ENCODE data around the gene MYO10. TPM values are rescaled to one million over a fixed set of nuclear protein-coding genes. Genes with fewer than 3 reads are reported as not detected.
A peak's percentile ranks its signal among the peaks of the same experiment; 100 is the strongest.

Gene MYO10
- total RNA-seq, 1 donor from 2014 or later = 80.2 TPM

DNA sequence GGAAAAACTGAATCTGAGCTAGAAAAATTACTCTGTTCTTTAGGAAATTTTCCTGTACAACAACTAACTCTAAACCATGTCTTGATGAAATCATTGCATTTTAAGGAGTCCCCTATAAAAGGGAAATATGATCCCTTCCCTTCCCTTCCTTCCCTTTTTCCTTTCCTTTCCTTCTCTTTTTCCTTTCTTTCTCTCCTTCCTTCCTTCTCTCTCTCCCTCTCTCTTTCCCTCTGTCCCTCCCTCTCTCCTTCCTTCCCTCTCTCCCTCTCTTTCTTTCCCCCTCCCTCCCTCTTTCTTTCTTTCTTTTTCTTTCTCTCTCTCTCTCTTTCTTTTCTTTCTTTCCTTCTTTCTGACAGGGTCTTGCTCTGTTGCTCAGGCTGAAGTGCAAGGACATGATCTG lies 42.2 kb upstream of the MYO10 start:
- no peak overlapping the region for H2AFZ ChIP-seq (ENCODE audit: low read depth, low read length)
- H3K27me3 ChIP-seq (ENCODE audit: insufficient read depth, low read length) = no peaks in the 10 kb centered on the region
- TF ChIP-seq, protein P1, sequence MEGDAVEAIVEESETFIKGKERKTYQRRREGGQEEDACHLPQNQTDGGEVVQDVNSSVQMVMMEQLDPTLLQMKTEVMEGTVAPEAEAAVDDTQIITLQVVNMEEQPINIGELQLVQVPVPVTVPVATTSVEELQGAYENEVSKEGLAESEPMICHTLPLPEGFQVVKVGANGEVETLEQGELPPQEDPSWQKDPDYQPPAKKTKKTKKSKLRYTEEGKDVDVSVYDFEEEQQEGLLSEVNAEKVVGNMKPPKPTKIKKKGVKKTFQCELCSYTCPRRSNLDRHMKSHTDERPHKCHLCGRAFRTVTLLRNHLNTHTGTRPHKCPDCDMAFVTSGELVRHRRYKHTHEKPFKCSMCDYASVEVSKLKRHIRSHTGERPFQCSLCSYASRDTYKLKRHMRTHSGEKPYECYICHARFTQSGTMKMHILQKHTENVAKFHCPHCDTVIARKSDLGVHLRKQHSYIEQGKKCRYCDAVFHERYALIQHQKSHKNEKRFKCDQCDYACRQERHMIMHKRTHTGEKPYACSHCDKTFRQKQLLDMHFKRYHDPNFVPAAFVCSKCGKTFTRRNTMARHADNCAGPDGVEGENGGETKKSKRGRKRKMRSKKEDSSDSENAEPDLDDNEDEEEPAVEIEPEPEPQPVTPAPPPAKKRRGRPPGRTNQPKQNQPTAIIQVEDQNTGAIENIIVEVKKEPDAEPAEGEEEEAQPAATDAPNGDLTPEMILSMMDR (IDR thresholded peaks at IDR 0.05; ENCODE audit: insufficient read depth, low read depth, low read length) = no peak
- no peak for TF ChIP-seq EZH2 (IDR thresholded peaks at IDR 0.05; ENCODE audit: insufficient read depth, low read length)
- H3K36me3 ChIP-seq (ENCODE audit: insufficient read depth, low read length) = no peaks in the 10 kb centered on the region
- Mint-ChIP-seq H3K27me3 (ENCODE audit: low read depth, unreplicated experiment) (peaks cover 8% of the 10 kb centered on the region), H3K4me3 (ENCODE audit: unreplicated experiment) (no peak overlapping the region), H3K9me3 (ENCODE audit: unreplicated experiment) (no peaks in the 10 kb centered on the region), H3K36me3 (ENCODE audit: low read depth, unreplicated experiment) (no peaks in the 10 kb centered on the region), H3K4me1 (ENCODE audit: low read depth, unreplicated experiment) (peaks cover 9% of the 10 kb centered on the region), H3K27ac (ENCODE audit: unreplicated experiment) (no peak overlapping the region)
- H3K9me3 ChIP-seq (ENCODE audit: insufficient read depth, low read depth, low read length) = no peaks in the 10 kb centered on the region
- peaks cover 4% of the 10 kb centered on the region for H3K4me1 ChIP-seq (ENCODE audit: insufficient read depth, low read length)
- no peak for FAIRE-seq
- H3K4me3 ChIP-seq (ENCODE audit: insufficient read depth, low read depth, low read length) = no peak overlapping the region
- no peaks in the 10 kb centered on the region for H3K79me2 ChIP-seq (ENCODE audit: insufficient read depth, low read length)
- no peak overlapping the region for H3K4me2 ChIP-seq (ENCODE audit: low read length)
- no peaks in the 10 kb centered on the region for H4K20me1 ChIP-seq (ENCODE audit: insufficient read depth, low read length)
- H3K9ac ChIP-seq (ENCODE audit: low read length) = no peak overlapping the region
- DNase-seq (ENCODE audit: low read depth) = no peak
- H3K27ac ChIP-seq (ENCODE audit: low read depth, low read length) = no peak overlapping the region

DNA sequence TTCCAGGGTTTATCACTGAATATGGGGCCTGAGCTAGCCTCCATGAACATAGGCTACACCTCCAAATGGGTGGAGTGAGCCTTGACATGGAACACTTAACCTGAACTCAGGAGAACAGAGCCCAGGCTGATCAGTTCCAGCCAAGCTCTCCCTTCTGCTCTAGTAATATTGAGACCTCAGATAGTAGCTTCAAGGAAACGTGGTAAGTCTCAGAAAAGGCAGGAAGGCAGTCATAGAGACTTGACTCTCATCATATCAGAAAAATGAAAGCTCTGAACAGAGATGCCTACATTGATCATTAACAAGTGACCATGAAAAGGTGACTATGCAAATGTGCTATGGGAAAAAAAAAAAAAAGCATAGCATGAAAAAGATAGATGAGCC lies 40.5 kb upstream of the MYO10 start:
- TF ChIP-seq, protein P1 (IDR thresholded peaks at IDR 0.05; ENCODE audit: insufficient read depth, low read depth, low read length) = no peak
- no peak for TF ChIP-seq EZH2 (IDR thresholded peaks at IDR 0.05; ENCODE audit: insufficient read depth, low read length)
- no peaks in the 10 kb centered on the region for H3K27me3 ChIP-seq (ENCODE audit: insufficient read depth, low read length)
- H3K4me3 Mint-ChIP-seq (ENCODE audit: unreplicated experiment) = no peak overlapping the region
- H3K27me3 Mint-ChIP-seq (ENCODE audit: low read depth, unreplicated experiment) = peaks cover 8% of the 10 kb centered on the region
- no peak overlapping the region for H3K9ac ChIP-seq (ENCODE audit: low read length)
- no peak for FAIRE-seq
- no peak overlapping the region for H3K27ac Mint-ChIP-seq (ENCODE audit: unreplicated experiment)
- no peak overlapping the region for H2AFZ ChIP-seq (ENCODE audit: low read depth, low read length)
- H3K36me3 Mint-ChIP-seq (ENCODE audit: low read depth, unreplicated experiment) = no peaks in the 10 kb centered on the region
- no peaks in the 10 kb centered on the region for H3K9me3 ChIP-seq (ENCODE audit: insufficient read depth, low read depth, low read length)
- no peak for DNase-seq (ENCODE audit: low read depth)
- no peak overlapping the region for H3K4me3 ChIP-seq (ENCODE audit: insufficient read depth, low read depth, low read length)
- no peaks in the 10 kb centered on the region for H3K4me1 ChIP-seq (ENCODE audit: insufficient read depth, low read length)
- H3K4me2 ChIP-seq (ENCODE audit: low read length) = no peak overlapping the region
- peaks cover 3% of the 10 kb centered on the region for H3K4me1 Mint-ChIP-seq (ENCODE audit: low read depth, unreplicated experiment)
- H3K79me2 ChIP-seq (ENCODE audit: insufficient read depth, low read length) = no peaks in the 10 kb centered on the region
- no peaks in the 10 kb centered on the region for H3K9me3 Mint-ChIP-seq (ENCODE audit: unreplicated experiment)
- H4K20me1 ChIP-seq (ENCODE audit: insufficient read depth, low read length) = no peaks in the 10 kb centered on the region
- H3K36me3 ChIP-seq (ENCODE audit: insufficient read depth, low read length) = no peaks in the 10 kb centered on the region
- no peak overlapping the region for H3K27ac ChIP-seq (ENCODE audit: low read depth, low read length)

DNA sequence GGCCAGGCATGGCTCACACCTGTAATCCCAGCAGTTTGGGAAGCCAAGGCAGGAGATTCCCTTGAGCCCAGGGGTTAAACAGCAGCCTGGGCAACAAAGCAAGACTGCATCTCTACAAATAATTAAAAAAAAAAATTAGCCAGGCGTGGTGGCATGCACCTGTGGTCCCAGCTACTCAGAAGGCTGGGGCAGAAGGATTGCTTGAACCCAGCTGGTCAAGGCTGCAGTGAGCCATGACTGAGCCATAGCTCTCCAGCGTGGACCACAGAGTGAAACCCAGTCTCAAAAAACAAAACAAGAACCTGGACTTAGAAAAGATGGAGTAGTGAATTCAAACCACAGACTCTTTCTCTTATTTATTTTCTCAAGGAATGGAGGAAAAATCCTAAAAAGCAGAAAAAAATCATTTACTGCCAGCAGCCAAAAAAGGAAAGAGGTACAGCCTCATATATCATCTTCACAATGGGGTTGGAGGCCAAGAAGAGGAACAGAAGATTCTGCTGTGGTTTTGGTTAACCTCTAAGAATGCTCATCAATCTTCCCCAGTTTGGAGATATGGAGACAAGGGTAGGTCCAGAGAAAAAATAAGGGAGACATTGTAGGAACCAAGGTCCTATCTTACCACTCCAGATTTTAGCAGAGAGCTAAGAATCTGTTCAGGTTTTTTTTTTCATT lies 40.0 kb upstream of the MYO10 start:
- TF ChIP-seq, protein P1 (IDR thresholded peaks at IDR 0.05; ENCODE audit: insufficient read depth, low read depth, low read length) = no peak
- no peak for TF ChIP-seq EZH2 (IDR thresholded peaks at IDR 0.05; ENCODE audit: insufficient read depth, low read length)
- Mint-ChIP-seq H3K4me3 (ENCODE audit: unreplicated experiment) (no peak overlapping the region), H3K36me3 (ENCODE audit: low read depth, unreplicated experiment) (no peaks in the 10 kb centered on the region), H3K4me1 (ENCODE audit: low read depth, unreplicated experiment) (peaks cover under 1% of the 10 kb centered on the region), H3K9me3 (ENCODE audit: unreplicated experiment) (no peaks in the 10 kb centered on the region), H3K27me3 (ENCODE audit: low read depth, unreplicated experiment) (peaks cover 8% of the 10 kb centered on the region), H3K27ac (ENCODE audit: unreplicated experiment) (no peak overlapping the region)
- Histone ChIP-seq H3K4me3 (ENCODE audit: insufficient read depth, low read depth, low read length) (no peak overlapping the region), H4K20me1 (ENCODE audit: insufficient read depth, low read length) (no peaks in the 10 kb centered on the region), H3K4me1 (ENCODE audit: insufficient read depth, low read length) (no peaks in the 10 kb centered on the region), H3K27me3 (ENCODE audit: insufficient read depth, low read length) (no peaks in the 10 kb centered on the region), H3K9ac (ENCODE audit: low read length) (no peak overlapping the region), H2AFZ (ENCODE audit: low read depth, low read length) (no peak overlapping the region), H3K9me3 (ENCODE audit: insufficient read depth, low read depth, low read length) (no peaks in the 10 kb centered on the region), H3K36me3 (ENCODE audit: insufficient read depth, low read length) (no peaks in the 10 kb centered on the region), H3K27ac (ENCODE audit: low read depth, low read length) (no peak overlapping the region), H3K79me2 (ENCODE audit: insufficient read depth, low read length) (no peaks in the 10 kb centered on the region), H3K4me2 (ENCODE audit: low read length) (no peak overlapping the region)
- FAIRE-seq = no peak
- DNase-seq (ENCODE audit: low read depth) = peak; percentile 76
